RWPE2 (cell line): Measurements from ENCODE around the gene SORL1.

Source experiments
- ATAC-seq: fragments of 200-7000 bp; cut with Tn5 transposase; 3 replicates; pipeline ENCODE4 v1.9.1; 2021; ENCODE audit warnings: low read depth
- DNase-seq: peaks from one replicate; pipeline ENCODE4 v3.0.0-alpha.2; 2020; ENCODE audit warnings: low spot score
- H3K27ac ChIP-seq: fragments of 450-650 bp; 2 replicates; pipeline ENCODE4 v1.5.1; 2017; ENCODE audit warnings: mild to moderate bottlenecking; ENCODE audit not compliant: poor library complexity, severe bottlenecking
- H3K27me3 ChIP-seq: fragments of 250-450 bp; sonication (Bioruptor Pico); 2 replicates; pipeline ENCODE4 v1.5.1; 2021; ENCODE audit warnings: mild to moderate bottlenecking, moderate library complexity; ENCODE audit not compliant: insufficient read depth, poor library complexity, severe bottlenecking
- H3K36me3 ChIP-seq: fragments of 250-450 bp; sonication (Bioruptor Pico); 2 replicates; pipeline ENCODE4 v1.5.1; 2020; ENCODE audit warnings: low read depth, mild to moderate bottlenecking, moderate library complexity
- H3K4me1 ChIP-seq: fragments of 250-450 bp; sonication (Bioruptor Pico); 2 replicates; pipeline ENCODE4 v1.5.1; 2021; ENCODE audit warnings: mild to moderate bottlenecking, moderate library complexity; ENCODE audit not compliant: insufficient read depth, poor library complexity, severe bottlenecking
- H3K4me3 ChIP-seq: fragments of 250-450 bp; sonication (Bioruptor Pico); 2 replicates; pipeline ENCODE4 v1.5.1; 2021; ENCODE audit warnings: mild to moderate bottlenecking, moderate library complexity; ENCODE audit not compliant: severe bottlenecking
- H3K9me3 ChIP-seq: fragments of 250-450 bp; sonication (Bioruptor Pico); 2 replicates; pipeline ENCODE4 v1.5.1; 2021; ENCODE audit warnings: mild to moderate bottlenecking, moderate library complexity; ENCODE audit not compliant: severe bottlenecking
- TF ChIP-seq, protein P1 (sequence below): fragments of 450-650 bp; IDR thresholded peaks from one replicate; pipeline ENCODE4 v1.5.1; 2017; ENCODE audit warnings: mild to moderate bottlenecking, moderate library complexity; ENCODE audit not compliant: poor library complexity, severe bottlenecking

Gene SORL1

GRCh38 chr11:121472312-121472711 lies 20.2 kb downstream of the SORL1 start:
- H3K9me3 ChIP-seq, result no peaks in the 10 kb centered on the region
- ATAC-seq (no peak), DNase-seq (no peak)
- TF ChIP-seq, protein P1, sequence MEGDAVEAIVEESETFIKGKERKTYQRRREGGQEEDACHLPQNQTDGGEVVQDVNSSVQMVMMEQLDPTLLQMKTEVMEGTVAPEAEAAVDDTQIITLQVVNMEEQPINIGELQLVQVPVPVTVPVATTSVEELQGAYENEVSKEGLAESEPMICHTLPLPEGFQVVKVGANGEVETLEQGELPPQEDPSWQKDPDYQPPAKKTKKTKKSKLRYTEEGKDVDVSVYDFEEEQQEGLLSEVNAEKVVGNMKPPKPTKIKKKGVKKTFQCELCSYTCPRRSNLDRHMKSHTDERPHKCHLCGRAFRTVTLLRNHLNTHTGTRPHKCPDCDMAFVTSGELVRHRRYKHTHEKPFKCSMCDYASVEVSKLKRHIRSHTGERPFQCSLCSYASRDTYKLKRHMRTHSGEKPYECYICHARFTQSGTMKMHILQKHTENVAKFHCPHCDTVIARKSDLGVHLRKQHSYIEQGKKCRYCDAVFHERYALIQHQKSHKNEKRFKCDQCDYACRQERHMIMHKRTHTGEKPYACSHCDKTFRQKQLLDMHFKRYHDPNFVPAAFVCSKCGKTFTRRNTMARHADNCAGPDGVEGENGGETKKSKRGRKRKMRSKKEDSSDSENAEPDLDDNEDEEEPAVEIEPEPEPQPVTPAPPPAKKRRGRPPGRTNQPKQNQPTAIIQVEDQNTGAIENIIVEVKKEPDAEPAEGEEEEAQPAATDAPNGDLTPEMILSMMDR, result no peak
- no peak overlapping the region for H3K27ac ChIP-seq
- H3K36me3 ChIP-seq, result no peaks in the 10 kb centered on the region
- H3K4me1 ChIP-seq, result peaks cover 17% of the 10 kb centered on the region
- H3K4me3 ChIP-seq, result no peak overlapping the region
- no peaks in the 10 kb centered on the region for H3K27me3 ChIP-seq

- ATAC-seq (no peak), DNase-seq (no peak)
- TF ChIP-seq, protein P1, result no peak
- H3K36me3 ChIP-seq, result no peaks in the 10 kb centered on the region
- H3K9me3 ChIP-seq, result no peaks in the 10 kb centered on the region
- no peaks in the 10 kb centered on the region for H3K27me3 ChIP-seq
- H3K4me1 ChIP-seq, result peaks cover 15% of the 10 kb centered on the region
- no peak overlapping the region for H3K4me3 ChIP-seq
- no peak overlapping the region for H3K27ac ChIP-seq
Observed at GRCh38 chr11:121473064-121473777, 21.1 kb downstream of the SORL1 start.

GRCh38 chr11:121474680-121475079 lies 22.6 kb downstream of the SORL1 start:
- no peak for ATAC-seq
- no peaks in the 10 kb centered on the region for H3K36me3 ChIP-seq
- TF ChIP-seq, protein P1, result no peak
- no peaks in the 10 kb centered on the region for H3K9me3 ChIP-seq
- H3K27ac ChIP-seq, result no peak overlapping the region
- no peak for DNase-seq
- peaks cover 18% of the 10 kb centered on the region for H3K4me1 ChIP-seq
- no peaks in the 10 kb centered on the region for H3K27me3 ChIP-seq
- no peak overlapping the region for H3K4me3 ChIP-seq

DNA sequence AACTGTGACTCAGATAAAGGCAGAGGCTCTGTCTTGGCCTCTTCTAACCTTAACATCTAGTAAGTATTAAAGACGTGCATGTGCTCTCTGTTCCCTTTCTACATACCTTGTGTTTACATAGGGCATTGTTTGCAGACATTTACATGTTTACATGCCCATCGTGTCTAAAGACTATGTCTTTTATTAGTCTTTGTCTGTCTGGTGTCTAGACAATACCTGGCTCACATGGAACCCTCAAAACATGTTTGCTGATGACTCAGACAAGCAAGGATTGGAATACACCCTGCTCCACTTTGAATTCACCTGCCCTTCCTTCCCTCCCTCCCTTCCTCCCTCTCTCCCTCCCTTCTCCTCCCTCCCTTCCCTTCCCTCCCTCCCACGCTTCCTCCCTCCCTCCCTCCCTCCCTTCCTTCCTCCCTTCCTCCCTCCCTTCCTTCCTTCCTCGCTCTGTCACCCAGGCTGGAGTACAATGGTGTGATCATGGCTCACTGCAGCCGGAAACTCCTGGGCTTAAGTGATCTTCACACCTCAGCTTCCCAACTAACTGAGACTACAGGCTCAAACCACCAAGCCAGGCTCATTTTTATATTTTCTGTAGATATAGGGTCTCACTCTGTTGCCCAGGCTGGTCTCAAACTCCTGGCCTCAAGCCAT lies 24.4 kb downstream of the SORL1 start:
- TF ChIP-seq, protein P1, result no peak
- no peaks in the 10 kb centered on the region for H3K27me3 ChIP-seq
- DNase-seq (no peak), ATAC-seq (peak; percentile 92)
- peak overlapping the region; percentile 43 for H3K27ac ChIP-seq
- no peak overlapping the region for H3K4me3 ChIP-seq
- no peaks in the 10 kb centered on the region for H3K36me3 ChIP-seq
- peaks cover 18% of the 10 kb centered on the region for H3K4me1 ChIP-seq
- no peaks in the 10 kb centered on the region for H3K9me3 ChIP-seq
